HepG2 (cell line): ENCODE measurements around the gene OSBPL2. TPM values are rescaled to one million over a fixed set of nuclear protein-coding genes. Genes with fewer than 3 reads are reported as not detected.

Source experiments
- ATAC-seq: fragments of 200-7000 bp; cut with Tn5 transposase; 3 replicates; pipeline ENCODE4 v1.9.1; 2020; ENCODE audit warnings: mild to moderate bottlenecking, moderate library complexity
- BruUV-seq: library from RNA; stranded (reverse); fragments of 400-500 nt; replicated peaks from 2 replicates; lab custom pipeline; 2021; lab: Mats Ljungman, UMichigan
- CTCF ChIA-PET: fragments of 300-600 bp; formaldehyde crosslinking; extraction: SDS; loops from one replicate; lab custom pipeline; 2021; ENCODE audit warnings: low total read pairs, inconsistent platforms, low intra/inter-chr PET ratio; lab: Yijun Ruan, JAX
- POLR2A ChIA-PET: fragments of 350-600 bp; sonication (Branson Sonifier 250); formaldehyde crosslinking; loops from one replicate; lab custom pipeline; 2020; ENCODE audit warnings: antibody characterized with exemption, inconsistent platforms; lab: Yijun Ruan, JAX
- DNase-seq: peaks from one replicate; pipeline ENCODE4 v3.0.0-alpha.2; 2015; ENCODE audit warnings: low spot score
- FAIRE-seq: peaks from 3 replicates; lab custom pipeline; 2011; peaks lifted over from hg19 to GRCh38; lab: Jason Lieb, UNC
- H2AFZ ChIP-seq: one replicate; pipeline ENCODE4 v1.6.1; 2011; ENCODE audit warnings: low read length, inconsistent platforms
- H3K27ac ChIP-seq: fragments of 300-600 bp; 3 replicates; pipeline ENCODE4 v1.8.0; 2011; ENCODE audit warnings: mixed run types, mild to moderate bottlenecking, mixed read lengths, low read length, inconsistent platforms; ENCODE audit not compliant: insufficient read depth; ENCODE audit errors: extremely low read length
- H3K27me3 ChIP-seq, 2 experiments: fragments of 200-600 bp in 1 of 2; 2 replicates in 1 of 2; 3 replicates in 1 of 2; pipeline versions ENCODE4 v1.6.0 to v1.8.0; 2011; ENCODE audit warnings: low read length in 2 of 2, mild to moderate bottlenecking in 2 of 2, moderate library complexity in 2 of 2, inconsistent platforms in 1 of 2; ENCODE audit not compliant: insufficient read depth in 2 of 2, control insufficient read depth in 1 of 2
- H3K36me3 ChIP-seq, 2 experiments: fragments of 200-600 bp in 1 of 2; replicated peaks in 1 of 2; 2 replicates in 1 of 2; 3 replicates in 1 of 2; pipeline versions ENCODE4 v1.5.1 to v1.8.0; 2011; ENCODE audit warnings: low read length in 2 of 2, inconsistent platforms in 1 of 2; ENCODE audit not compliant: insufficient read depth in 2 of 2, control insufficient read depth in 1 of 2
- H3K4me1 ChIP-seq: 2 replicates; pipeline ENCODE4 v1.5.1; 2012; ENCODE audit warnings: low read length, inconsistent platforms; ENCODE audit not compliant: insufficient read depth
- H3K4me2 ChIP-seq: 2 replicates; pipeline ENCODE4 v1.6.0; 2011; ENCODE audit warnings: low read depth, low read length, inconsistent platforms
- H3K4me3 ChIP-seq, 3 experiments: fragments of 200-600 bp in 1 of 3; sonication (generic), shearing (Covaris generic) in 1 of 3; replicated peaks in 1 of 3; 2 replicates each; pipeline ENCODE4 v1.5.1; 2011 to 2016; ENCODE audit warnings: low read length in 3 of 3, inconsistent platforms in 2 of 3, low read depth in 2 of 3, mild to moderate bottlenecking in 2 of 3, control low read depth in 1 of 3, mixed read lengths in 1 of 3; ENCODE audit not compliant: insufficient read depth in 1 of 3
- H3K79me2 ChIP-seq: one replicate; pipeline ENCODE4 v1.6.1; 2011; ENCODE audit warnings: low read length, inconsistent platforms; ENCODE audit not compliant: insufficient read depth
- H3K9ac ChIP-seq: 2 replicates; pipeline ENCODE4 v1.6.0; 2011; ENCODE audit warnings: mild to moderate bottlenecking, low read depth, low read length, inconsistent platforms; ENCODE audit not compliant: insufficient read depth
- H3K9me3 ChIP-seq: 2 replicates; pipeline ENCODE4 v1.5.1; 2012; ENCODE audit warnings: mild to moderate bottlenecking, low read length
- H4K20me1 ChIP-seq: 2 replicates; pipeline ENCODE4 v1.6.0; 2011; ENCODE audit warnings: inconsistent platforms, mild to moderate bottlenecking, low read length, moderate library complexity; ENCODE audit not compliant: insufficient read depth
- CHD4 ChIP-seq: fragments of 200-600 bp; sonication (generic); IDR thresholded peaks from 2 replicates; pipeline ENCODE4 v1.7.0; 2017; ENCODE audit warnings: mild to moderate bottlenecking, low read length, borderline replicate concordance
- MTA1 ChIP-seq: sonication (generic); formaldehyde crosslinking; IDR thresholded peaks from 2 replicates; pipeline ENCODE4 v1.4.0; 2020; ENCODE audit warnings: missing genetic modification reagents, mild to moderate bottlenecking, borderline replicate concordance
- POLR2A ChIP-seq, 2 experiments: IDR thresholded peaks; 2 replicates each; pipeline ENCODE4 v1.6.1; 2011; ENCODE audit warnings: low read depth in 2 of 2, low read length in 2 of 2, mild to moderate bottlenecking in 1 of 2, moderate library complexity in 1 of 2; ENCODE audit not compliant: insufficient read depth in 1 of 2
- RFXANK ChIP-seq: IDR thresholded peaks from 2 replicates; pipeline ENCODE4 v1.6.1; 2016
- SMAD1 ChIP-seq: sonication (generic); formaldehyde crosslinking; IDR thresholded peaks from 2 replicates; pipeline ENCODE4 v1.4.0; 2020; ENCODE audit warnings: missing genetic modification reagents, low read depth, mild to moderate bottlenecking, borderline replicate concordance
- ZFP36 ChIP-seq: fragments of 150-350 bp; IDR thresholded peaks from 2 replicates; pipeline ENCODE4 v1.6.1; 2018; ENCODE audit warnings: borderline replicate concordance, low read length, low read depth; ENCODE audit not compliant: partially characterized antibody
- ZNF224 ChIP-seq: sonication (generic); formaldehyde crosslinking; IDR thresholded peaks from 2 replicates; pipeline ENCODE4 v1.5.0; 2020; ENCODE audit warnings: mild to moderate bottlenecking, missing genetic modification reagents
- ZNF501 ChIP-seq: sonication (generic); formaldehyde crosslinking; IDR thresholded peaks from 2 replicates; pipeline ENCODE4 v1.5.1; 2020; ENCODE audit warnings: mild to moderate bottlenecking, moderate library complexity, missing genetic modification reagents
- ZNF543 ChIP-seq: sonication (generic); formaldehyde crosslinking; IDR thresholded peaks from 2 replicates; pipeline ENCODE4 v1.4.0; 2020; ENCODE audit warnings: mild to moderate bottlenecking, missing genetic modification reagents
- ZNF562 ChIP-seq: sonication (generic); formaldehyde crosslinking; IDR thresholded peaks from 2 replicates; pipeline ENCODE4 v1.8.0; 2022; ENCODE audit warnings: missing genetic modification reagents, borderline replicate concordance
- ZNF768 ChIP-seq: sonication (generic); formaldehyde crosslinking; IDR thresholded peaks from 2 replicates; pipeline ENCODE4 v1.4.0; 2020; ENCODE audit warnings: missing genetic modification reagents
- WGBS: methylation state at CpG from one replicate; pipeline ENCODE4 v1.1.6; 2017; ENCODE audit warnings: low lambda C conversion rate; 5-methylcytosine and 5-hydroxymethylcytosine counted together
- in situ Hi-C: cut with HindIII; loops from 2 replicates; pipeline ENCODE4 v1.10.0; 2017; ENCODE audit warnings: low pct_unique_long_range_greater_than_20kb; ENCODE audit not compliant: extremely low pct_ligation_motif_present
- intact Hi-C: fragments of 100-400 bp; cut with micrococcal nuclease; formaldehyde crosslinking; loops from one replicate; pipeline ENCODE4 v1.10.0; 2022; ENCODE audit not compliant: unreplicated experiment
- polyA plus RNA-seq, 8 experiments: library from polyadenylated mRNA; depleted of rRNA in 3 of 8; stranded (reverse) in 7 of 8; unstranded in 1 of 8; fragments of >200 nt; fragmentation: Illumina TruSeq in 4 of 8; extraction: Trizol in 4 of 8; gene quantifications; 2 replicates each; pipeline versions ENCODE4 v1.2.1 to v1.2.3, GENCODE V29; 2011 to 2016; ENCODE audit warnings: low read depth in 4 of 8, missing spikeins in 1 of 8, mixed read lengths in 1 of 8; ENCODE audit not compliant: insufficient read depth in 1 of 8
- total RNA-seq, 5 experiments: library from RNA; depleted of rRNA; stranded (reverse); fragments of >200 nt; fragmentation: Illumina TruSeq; extraction: Trizol; gene quantifications; 2 replicates each; pipeline ENCODE4 v1.2.3, GENCODE V29; 2016; ENCODE audit warnings: low read depth in 1 of 5
- TF ChIP-seq, protein P1 (sequence below): sonication (generic); formaldehyde crosslinking; IDR thresholded peaks from 2 replicates; pipeline ENCODE4 v1.4.0; 2020; ENCODE audit warnings: mild to moderate bottlenecking, missing genetic modification reagents
- TF ChIP-seq, protein P2 (sequence below): sonication (generic); formaldehyde crosslinking; IDR thresholded peaks from 2 replicates; pipeline ENCODE4 v1.8.0; 2022; ENCODE audit warnings: mild to moderate bottlenecking, missing genetic modification reagents, moderate library complexity
- TF ChIP-seq, protein P3 (sequence below): sonication (generic); formaldehyde crosslinking; IDR thresholded peaks from 2 replicates; pipeline ENCODE4 v1.4.0; 2020; ENCODE audit warnings: missing genetic modification reagents

OSBPL2 gene
- total and polyA plus RNA-seq, 2 of the 13 experiments (the other 11 are each of a cell fraction or from before 2014, with no cell fraction given), result 18.5 to 37.4 TPM

DNA sequence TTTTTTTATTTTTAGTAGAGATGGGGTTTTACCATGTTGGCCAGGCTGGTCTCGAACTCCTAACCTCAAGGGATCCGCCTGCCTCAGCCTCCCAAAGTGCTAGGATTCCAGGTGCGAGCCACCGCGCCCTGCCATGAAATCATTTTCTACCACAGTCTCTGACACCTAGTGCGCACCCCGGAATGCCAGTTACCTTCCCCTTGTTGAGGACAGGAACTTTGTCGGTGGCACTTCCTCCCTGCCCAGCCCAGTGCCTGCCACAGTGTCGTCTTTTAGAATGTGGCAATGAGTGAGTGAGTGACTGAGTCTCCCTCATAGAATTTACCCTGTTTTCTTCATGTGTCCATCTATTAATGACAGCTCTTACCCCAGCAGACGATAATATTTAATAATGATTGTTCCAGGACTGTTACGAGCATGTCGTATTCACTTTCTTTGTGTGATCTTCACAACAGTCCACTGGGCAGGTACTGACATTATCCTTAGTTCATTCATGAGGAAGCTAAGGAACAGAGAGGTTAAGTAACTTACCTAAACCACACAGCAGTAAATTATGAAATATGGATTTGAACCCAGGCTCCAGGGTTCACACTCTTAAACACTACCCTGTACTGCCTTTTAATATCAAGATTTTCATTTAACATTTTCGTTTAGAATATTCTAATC lies 1.8 kb downstream of the OSBPL2 start (continued):
- TF ChIP-seq, protein P1, sequence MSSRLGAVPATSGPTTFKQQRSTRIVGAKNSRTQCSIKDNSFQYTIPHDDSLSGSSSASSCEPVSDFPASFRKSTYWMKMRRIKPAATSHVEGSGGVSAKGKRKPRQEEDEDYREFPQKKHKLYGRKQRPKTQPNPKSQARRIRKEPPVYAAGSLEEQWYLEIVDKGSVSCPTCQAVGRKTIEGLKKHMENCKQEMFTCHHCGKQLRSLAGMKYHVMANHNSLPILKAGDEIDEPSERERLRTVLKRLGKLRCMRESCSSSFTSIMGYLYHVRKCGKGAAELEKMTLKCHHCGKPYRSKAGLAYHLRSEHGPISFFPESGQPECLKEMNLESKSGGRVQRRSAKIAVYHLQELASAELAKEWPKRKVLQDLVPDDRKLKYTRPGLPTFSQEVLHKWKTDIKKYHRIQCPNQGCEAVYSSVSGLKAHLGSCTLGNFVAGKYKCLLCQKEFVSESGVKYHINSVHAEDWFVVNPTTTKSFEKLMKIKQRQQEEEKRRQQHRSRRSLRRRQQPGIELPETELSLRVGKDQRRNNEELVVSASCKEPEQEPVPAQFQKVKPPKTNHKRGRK (CRISPR knock-in tag), result no peak
- TF ChIP-seq MTA1 (CRISPR knock-in tag) (no peak), SMAD1 (0 out of 2 replicates have a peak, but pooled peaks have one; percentile 6), ZFP36 (peak; percentile 68), CHD4 (peak; percentile 73; the same call in 1 of the 2 replicates), RFXANK (CRISPR knock-in tag) (no peak)
- TF ChIP-seq, protein P2, sequence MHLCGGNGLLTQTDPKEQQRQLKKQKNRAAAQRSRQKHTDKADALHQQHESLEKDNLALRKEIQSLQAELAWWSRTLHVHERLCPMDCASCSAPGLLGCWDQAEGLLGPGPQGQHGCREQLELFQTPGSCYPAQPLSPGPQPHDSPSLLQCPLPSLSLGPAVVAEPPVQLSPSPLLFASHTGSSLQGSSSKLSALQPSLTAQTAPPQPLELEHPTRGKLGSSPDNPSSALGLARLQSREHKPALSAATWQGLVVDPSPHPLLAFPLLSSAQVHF, result no peak

DNA sequence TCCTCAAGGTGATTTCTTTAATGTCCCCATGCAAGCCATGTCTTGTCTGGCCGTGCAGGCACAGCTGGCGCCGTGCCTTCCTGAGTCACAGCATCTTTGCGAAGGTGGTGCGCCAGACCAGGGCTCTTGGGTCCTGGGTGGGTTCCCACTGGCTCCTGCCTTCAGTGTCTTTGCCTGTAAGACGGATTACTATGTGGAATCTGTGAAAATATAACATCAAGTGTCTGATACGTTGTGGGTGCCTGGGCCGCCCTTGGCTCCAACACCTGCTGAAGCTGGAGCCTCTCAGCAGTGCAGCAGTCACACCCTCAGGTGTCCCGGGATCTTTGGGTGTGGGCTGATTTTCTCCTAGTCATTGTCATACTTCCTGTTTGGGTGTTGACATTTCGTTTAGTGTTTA lies 3.2 kb downstream of the OSBPL2 start:
- ATAC-seq, result no peak
- peaks cover 0 to under 1% of the 10 kb centered on the region in 2 experiments; a peak in 2 of 5 replicates for H3K27me3 ChIP-seq
- no peak overlapping the region for H3K9ac ChIP-seq
- no peak overlapping the region for H2AFZ ChIP-seq
- TF ChIP-seq ZNF501 (CRISPR knock-in tag) (0 out of 2 replicates have a peak, but pooled peaks have one; percentile 27), ZNF562 (CRISPR knock-in tag) (no peak), ZNF224 (no peak), POLR2A (IDR thresholded peaks at IDR 0.05; ENCODE audit: insufficient read depth in 1 of 2, low read depth in 2 of 2, low read length in 2 of 2) (peak in 1 of 2 experiments; percentile 16; a peak in 1 of 4 replicates), ZNF543 (CRISPR knock-in tag) (no peak), ZNF768 (peak; percentile 42; the same call in 1 of the 2 replicates)
- TF ChIP-seq, protein P3, sequence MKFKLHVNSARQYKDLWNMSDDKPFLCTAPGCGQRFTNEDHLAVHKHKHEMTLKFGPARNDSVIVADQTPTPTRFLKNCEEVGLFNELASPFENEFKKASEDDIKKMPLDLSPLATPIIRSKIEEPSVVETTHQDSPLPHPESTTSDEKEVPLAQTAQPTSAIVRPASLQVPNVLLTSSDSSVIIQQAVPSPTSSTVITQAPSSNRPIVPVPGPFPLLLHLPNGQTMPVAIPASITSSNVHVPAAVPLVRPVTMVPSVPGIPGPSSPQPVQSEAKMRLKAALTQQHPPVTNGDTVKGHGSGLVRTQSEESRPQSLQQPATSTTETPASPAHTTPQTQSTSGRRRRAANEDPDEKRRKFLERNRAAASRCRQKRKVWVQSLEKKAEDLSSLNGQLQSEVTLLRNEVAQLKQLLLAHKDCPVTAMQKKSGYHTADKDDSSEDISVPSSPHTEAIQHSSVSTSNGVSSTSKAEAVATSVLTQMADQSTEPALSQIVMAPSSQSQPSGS (CRISPR knock-in tag), result no peak
- TF ChIP-seq, all 625 proteins: peak for 3
- no peak overlapping the region for H3K27ac ChIP-seq
- H4K20me1 ChIP-seq, result peaks cover 69% of the 10 kb centered on the region
- H3K79me2 ChIP-seq, result peaks cover 69% of the 10 kb centered on the region
- intact Hi-C loops, result no loop called here
- no peaks in the 10 kb centered on the region for H3K9me3 ChIP-seq
- peaks cover 59% of the 10 kb centered on the region for H3K4me1 ChIP-seq
- peaks cover 17 to 22% of the 10 kb centered on the region in 2 experiments; a peak in 4 of 5 replicates for H3K36me3 ChIP-seq
- BruUV-seq, result no TSS peak
- H3K4me2 ChIP-seq, result no peak overlapping the region
- H3K4me3 ChIP-seq, result no peak overlapping the region
- in situ Hi-C loops, result no loop called here
- POLR2A ChIA-PET, result no interaction called here
- 94% methylated on average over 10 of the region's 10 CpGs for WGBS
- FAIRE-seq (no peak), DNase-seq (no peak)
- CTCF ChIA-PET, result no interaction called here
